Stimulated activated CD4-positive, alpha-beta T cell treated with anti-CD3 and anti-CD28 coated beads, TNF-alpha, amount 100 ng/mL, for 24 hours (primary cell): ENCODE results near the gene FBRSL1.

Source experiments
- DNase-seq, 3 experiments: peaks; one replicate each; pipeline ENCODE4 v3.0.0-alpha.2; 2020; ENCODE audit warnings: low read depth in 3 of 3

The FBRSL1 gene

DNA sequence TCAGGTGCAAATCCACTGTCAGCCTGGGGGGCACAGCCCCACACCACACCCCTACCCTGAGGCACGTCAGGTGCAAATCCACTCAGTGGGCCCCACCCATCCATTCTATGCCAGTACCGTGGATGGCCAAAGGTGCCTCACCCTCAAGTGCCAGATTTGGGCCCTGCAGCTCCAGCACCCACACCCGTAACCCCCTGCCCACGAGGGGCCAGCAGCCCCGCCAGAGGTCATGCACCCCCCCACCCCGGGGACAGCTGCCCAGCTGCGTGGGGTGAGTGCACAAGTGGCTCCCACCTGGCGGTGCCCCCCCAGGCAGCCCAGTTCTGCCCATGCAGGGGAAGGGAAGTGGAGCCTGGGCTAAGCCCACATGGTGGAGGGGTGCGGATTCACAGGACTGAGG, 51.2 kb downstream of the FBRSL1 start:
- DNase-seq, result no peak

DNA sequence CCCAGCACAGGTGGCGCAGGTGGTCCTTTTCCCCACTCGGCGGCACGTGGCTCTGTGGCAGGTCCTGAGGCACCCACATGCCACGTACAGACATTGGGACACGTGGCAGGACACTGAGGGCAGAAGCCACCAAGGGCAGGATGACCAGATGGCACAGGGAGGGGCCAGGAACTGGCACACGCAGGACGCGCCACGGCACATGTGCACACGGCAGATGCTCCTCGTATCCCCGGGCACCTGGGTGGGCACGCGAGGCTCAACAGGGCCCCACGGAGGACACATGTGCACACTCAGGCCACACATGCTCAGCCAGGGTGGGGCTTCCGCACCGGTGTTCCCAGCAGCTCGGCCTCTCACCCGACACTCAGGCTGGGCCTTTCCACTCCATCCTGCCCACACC, 52.0 kb downstream of the FBRSL1 start:
- DNase-seq, result no peak

DNA sequence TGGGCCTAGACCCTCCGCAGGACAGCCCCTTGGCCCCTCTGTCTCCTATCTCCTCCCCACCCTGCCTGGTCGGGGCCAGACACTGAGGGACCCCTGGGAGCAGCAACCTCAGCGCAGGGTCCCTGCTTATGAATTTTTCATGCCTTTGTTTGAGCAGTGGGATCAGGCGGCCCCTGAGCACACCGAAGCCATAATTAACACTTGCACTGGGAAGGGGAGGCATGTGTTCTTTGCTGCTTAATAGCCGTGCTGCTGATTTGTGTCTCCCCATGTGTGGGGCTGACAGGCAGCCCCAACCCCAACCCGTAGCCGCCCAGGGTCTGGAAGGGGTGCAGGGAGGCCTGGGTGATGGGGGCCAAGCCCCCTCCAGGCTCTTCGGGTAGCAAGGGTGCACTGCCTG, 52.7 kb downstream of the FBRSL1 start:
- DNase-seq, result no peak

DNA sequence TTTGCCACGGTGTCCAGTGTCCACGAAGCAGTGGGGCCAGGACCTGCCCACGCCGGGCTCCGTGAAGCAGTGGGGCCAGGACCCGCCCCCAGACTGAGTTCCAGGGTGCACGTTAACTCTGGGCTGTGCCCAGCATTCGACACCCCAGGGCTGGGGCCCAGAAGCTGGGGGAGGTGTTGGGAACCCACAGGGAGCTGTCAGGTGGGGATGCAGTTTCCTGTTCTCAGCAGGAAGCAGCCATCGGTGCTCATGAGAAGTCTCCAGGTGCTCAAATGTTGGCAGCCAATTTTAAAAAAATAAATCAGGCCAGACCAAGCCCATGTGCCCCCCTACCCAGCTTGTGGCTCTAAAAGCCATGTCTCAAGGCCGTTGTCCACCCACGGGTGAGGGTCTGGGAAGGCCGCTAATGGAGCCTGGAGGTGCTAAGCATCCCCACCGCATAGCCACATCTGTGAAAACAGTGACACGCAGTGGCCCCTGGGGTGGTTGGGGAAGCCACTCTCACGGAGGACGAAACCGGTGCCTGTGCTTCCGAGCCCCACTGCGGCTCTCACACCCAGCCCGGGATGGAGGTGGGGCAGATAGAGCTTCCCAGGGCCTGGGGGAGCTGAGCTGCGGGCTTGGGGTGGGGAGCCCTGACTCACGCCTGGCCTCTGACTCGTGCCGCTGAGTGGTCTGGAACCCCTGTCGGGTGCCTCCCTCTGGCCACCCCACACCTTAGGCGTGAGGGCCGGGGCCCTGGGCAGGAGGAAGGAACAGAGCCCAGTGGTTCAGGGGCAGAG, 53.5 kb downstream of the FBRSL1 start:
- DNase-seq, result no peak

DNA sequence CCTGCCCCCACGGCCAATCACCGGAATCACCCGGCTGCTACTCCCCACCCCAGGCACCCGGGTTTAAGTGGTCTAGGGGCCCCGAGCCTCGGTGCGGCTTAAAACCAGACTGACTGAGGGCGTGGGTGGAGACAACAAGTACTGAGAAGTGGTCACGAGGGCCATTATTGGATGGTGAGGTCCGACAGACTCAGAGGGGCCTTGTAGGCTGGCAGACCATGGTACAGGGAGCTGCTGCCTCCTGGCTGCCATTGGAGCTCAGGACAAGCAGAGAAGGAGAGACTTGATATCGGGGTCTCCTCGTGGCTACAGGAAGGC, 54.1 kb downstream of the FBRSL1 start:
- DNase-seq, result no peak

DNA sequence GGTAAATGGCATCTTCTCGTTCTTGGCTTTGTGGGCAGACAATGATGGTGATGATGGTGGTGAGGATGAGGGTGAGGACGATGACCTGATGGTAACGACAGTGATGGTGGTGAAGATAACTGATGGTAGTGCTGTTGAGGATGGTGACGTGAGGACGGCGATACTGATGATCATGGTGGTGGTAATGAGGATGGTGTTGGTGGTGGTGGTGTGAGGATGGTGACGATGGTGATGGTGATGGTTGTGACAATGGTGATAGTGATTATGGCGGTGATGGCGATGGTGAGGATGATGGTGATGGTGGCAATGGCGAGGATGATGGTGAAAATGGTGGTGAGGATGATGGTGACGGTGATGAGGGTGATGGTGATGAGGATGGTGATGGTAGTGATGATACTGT, 54.5 kb downstream of the FBRSL1 start:
- DNase-seq, result no peak

DNA sequence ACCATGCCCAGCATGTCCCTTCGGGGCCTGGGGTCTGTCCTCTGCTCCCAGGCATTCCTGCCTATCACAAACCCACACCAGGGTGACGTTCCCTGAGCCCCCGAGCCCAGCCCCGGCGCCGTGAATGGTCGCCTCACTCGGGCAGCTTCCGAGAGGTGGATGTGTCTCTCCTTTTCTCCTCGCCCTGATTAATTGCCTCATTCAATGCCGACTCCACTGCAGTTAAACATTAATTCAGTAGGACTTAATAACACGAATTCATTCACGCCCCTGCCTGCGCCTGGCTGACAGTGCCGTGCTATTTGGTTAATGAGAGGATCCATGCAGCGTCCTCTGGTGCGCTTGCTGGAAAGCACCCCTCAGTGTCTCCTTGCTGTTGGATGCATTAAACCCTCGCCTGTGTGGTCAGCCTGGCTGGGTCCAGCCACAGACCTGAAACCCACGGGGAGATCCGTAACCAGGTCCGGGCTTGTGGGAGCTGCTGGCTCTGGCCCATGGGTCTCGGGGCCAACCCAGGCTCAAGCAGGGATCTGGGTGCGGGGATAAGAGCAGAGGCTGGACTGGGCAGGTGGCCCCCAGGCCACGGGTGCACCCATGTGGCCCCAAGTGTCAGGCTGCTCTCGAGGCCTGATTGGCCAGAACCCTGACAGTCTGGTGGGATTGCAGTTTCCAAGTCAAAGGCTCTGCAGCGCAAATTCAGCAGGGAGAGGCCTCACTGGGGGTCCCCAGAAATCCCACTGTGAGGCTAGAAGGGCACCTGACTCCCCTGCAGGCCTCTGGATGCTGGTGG, 55.4 kb downstream of the FBRSL1 start:
- DNase-seq, result no peak

DNA sequence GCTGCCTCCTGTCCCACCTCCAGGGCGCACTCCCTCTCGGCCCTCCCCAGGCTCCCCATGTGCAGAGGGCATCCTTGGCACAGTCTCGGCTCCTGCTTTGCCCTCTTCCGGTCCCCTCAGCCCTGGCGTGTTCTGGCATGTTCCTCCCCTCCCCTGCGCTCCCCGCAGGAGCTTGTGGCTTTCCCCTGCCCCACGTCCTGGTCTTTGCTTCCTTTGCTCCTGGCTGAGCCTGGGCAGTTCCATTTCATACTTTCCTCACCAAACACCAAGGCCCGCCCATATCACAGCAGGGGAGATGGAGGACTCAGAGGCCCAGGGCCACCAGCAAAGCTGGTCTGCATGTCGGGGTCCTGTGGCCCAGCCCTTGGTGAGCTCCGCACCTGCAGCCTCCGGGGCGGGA, 56.0 kb downstream of the FBRSL1 start:
- no peak for DNase-seq

DNA sequence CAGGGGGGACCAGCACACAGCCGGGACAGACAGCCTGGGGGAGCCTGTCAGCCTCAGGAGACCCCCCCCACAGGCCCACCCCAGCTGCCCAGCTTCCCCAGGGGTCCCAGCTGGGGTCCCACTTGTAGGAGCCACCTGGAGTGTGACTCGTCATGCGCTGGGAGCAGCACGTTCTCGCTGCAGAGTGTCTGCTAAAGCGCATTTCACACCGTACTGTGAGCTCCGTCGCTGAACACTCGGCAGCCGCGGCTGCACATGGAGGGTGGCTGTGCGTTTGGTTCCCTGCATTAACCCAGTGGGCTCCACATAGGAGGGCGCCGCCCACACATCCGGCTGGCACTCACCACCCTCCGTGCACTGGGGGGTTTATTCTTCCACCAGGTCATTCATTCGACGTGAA, 56.7 kb downstream of the FBRSL1 start:
- no peak for DNase-seq

DNA sequence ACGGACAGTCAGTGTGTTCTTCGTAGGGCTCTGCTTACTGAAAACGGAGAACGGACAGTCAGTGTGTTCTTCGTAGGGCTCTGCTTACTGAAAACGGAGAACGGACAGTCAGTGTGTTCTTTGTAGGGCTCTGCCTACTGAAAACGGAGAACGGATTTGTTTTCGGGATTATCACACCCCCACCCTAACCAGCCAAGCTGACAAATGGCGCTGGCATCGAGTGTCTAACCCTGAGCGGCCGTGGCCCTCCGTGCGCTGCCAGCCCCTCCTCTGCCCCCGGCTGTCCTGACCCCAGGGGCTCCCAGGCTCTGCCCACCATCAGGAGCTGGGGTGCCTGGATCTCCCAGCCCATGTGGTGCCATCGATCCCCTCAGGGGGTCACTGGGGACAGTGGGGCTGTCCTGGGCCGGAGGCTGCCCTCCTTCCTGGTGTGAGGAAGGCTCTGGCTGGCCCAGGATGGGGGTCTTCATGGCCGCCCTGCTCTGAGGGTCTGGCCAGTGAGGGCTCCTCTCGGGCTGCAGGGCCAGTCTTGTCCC, 57.3 kb downstream of the FBRSL1 start:
- no peak for DNase-seq

DNA sequence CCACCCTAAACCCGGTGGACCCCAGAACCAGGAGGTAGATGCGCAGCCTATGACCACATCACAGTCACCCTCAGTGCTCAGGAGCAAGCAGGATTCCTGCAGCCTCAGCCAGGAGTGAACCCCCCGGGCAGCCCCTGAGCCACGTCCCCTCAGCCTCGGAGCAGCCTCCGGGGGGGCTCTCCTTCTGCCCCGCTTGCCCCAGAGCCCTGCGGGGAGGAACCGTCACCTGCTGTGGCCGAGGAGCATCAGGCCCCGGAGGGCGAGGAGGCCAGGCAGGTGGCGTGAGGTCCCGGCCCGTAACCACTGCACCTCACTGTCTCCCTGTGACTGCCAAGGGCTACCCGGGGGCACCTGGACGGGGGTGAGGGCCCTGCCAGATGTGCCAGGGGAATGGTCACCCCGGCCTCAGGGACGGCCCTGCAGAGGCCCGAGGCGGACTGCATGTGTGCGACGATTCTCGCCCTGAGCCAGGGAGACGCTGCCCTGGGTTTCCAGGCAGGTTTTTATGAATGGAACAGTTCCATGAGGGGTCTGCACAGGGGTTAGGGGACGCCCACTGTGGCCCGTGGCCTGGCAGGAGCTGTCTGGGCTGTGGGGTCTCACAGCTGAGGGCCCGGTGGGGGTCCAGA, 58.6 kb downstream of the FBRSL1 start:
- DNase-seq, result no peak

DNA sequence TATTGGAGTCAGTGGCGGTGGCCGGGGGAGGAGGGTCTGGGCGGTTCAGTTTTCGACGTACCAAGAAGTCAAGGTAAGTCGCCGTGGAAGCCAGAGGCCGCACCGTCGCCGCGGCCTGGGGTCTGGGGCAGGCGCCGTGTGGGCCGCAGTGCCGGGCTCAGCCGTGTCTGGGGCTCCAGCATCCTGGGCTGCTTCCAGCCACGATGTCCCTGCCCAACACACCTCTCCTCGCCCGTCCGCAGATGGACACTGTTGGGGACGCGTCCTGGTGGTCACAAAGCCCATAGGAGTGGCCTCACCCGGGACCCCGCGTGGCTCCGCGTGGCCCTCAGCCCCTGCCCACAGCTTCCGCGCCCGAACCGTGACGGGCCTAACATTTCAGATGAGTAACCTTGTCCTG, 59.1 kb downstream of the FBRSL1 start:
- DNase-seq, result no peak

DNA sequence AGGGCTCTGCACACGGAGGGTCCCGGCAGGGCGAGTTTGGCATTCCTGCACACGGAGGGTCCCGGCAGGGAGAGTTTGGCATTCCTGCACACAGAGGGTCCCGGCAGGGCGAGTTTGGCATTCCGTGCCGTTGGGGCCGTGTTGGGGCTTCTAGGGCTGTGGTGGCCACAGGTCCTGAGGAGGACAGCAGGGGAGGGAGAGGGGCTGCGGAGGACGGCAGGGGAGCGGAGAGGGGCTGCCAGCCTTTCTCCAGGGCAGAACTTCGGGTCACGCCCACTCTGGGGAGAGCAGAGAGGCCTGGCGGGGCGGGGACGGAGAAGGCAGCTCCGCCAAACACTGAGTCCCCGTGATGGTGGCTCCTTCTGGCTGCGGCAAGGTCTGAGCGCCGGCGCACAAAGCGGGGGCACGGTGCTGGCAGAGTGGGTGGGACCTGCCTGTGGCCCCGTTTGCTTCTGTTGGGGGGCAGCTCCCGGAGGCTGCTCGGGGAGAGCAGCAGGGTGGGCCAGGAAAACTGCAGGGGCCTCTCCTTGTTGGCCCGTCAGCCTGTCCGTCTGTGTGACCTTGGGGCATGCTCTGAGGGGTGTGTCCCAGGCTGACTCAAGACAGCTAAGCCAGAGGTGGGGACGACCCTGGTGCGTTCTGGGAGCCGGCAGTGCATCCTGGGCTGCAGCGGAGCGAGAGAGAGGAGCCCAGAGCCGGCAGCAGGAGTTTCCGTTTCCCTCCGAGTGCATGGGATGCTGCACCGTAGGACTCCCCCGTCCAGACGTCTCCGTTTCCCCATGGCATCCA, 60.3 kb downstream of the FBRSL1 start:
- no peak for DNase-seq

DNA sequence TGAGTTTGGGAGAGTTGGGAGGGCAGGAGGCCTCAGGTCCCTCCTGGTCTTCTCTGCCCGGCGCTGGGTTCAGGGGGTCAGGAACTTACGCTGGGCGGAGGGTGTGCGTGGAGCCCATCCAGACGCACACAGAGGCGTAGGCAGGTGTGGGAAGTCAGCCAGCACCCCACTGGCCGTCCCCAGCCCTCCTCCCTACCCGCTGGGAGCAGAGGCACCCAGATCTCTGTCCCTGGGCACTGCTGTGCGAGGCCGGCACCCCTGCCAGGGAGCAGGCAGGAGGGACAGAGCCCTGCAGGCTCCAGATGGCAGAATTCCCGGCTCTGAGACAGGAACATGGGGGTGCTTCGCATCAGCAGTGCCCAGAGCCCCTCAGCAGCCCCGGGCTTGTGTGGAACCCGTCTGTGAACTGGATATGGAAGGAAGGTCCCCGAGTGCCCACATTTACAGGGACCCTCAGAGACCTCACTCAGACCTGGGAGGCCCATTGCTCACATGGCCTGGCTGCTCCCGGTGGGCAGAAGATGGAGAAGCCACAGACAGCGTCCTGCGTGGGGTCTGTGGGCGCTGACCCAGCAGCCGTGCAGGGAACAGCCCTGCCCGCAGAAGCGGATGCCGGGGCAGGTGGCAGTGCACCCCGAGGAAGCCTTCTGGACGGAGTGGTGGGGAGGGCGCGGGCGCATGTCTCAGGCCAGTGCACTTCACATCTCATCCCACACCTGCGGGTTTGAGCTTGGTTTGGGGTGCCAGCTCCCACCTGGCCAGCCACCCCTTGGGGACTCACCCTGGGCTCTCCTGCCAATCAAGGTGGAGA, 61.1 kb downstream of the FBRSL1 start:
- DNase-seq, result no peak

DNA sequence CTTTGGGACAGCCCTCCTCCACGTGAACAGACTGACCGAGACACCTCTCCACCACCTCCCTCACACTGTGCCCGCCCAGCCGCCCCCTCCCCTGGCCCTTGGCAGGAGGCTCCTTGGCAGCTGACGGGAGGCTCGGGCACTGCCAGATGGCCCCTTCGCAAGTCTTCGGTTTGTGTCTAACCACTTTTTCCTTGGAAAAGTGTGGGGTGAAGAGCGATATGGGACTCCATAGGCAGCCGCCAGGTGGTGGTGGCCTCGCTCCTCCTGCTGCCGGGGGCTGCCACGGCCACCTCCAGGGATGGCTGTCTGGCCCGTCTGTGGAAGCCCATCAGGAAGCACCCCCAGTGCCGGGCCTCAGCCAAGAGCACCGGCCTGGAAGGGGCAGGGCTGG, 61.7 kb downstream of the FBRSL1 start:
- DNase-seq, result no peak

DNA sequence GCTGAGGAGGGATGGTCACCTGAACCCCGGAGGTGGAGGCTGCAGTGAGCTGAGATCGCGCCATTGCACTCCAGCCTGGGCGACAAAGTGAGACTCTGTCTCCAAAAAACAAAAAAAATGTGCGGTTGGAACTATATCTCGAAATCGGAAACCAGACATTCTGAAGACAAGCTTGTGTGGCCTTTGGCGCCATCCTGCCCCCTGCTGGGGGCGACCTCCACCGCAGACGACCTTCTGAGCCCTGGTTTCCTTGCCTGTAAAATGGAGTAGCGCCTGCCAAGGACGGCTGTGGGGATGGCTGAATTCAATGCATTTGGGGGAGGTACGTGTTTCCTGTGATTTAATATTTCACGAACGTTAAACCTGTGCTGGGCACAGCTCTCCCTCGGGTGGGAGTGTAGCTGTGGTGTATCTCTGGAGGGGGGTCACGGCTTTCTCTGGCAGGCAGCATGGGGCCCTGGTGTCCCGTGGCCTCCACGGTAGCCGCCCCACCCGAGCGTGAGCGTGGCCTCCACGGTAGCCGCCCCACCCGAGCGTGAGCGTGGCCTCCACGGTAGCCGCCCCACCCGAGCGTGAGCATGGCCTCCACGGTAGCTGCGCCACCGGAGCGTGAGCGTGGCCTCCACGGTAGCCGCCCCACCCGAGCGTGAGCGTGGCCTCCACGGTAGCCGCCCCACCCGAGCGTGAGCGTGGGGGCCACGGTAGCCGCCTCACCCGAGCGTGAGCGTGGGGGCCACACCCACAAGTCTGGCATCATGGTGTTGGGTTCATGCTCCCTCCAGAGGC, 65.1 kb downstream of the FBRSL1 start:
- peak in 1 of 3 experiments; percentile 21 for DNase-seq

DNA sequence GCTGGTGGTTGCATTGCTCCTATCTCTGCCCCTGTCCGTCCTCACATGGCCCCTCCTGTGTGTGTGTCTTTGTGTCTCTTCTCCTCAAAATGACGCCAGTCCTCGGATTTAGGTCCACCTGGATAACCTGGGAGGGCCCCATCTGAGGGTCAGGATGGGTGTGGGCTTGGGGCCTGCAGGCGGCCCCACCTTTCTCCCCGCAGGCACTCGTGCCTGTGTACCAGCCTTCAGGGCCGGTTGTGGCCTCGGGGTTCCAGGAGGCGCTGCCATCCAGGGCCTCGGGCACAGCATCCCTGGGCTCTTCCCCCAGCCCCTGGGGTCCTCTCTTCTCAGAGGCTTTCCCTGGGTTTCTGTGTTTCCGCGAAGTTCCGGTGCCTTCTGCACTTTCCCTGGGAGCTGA, 65.7 kb downstream of the FBRSL1 start:
- DNase-seq, result no peak

DNA sequence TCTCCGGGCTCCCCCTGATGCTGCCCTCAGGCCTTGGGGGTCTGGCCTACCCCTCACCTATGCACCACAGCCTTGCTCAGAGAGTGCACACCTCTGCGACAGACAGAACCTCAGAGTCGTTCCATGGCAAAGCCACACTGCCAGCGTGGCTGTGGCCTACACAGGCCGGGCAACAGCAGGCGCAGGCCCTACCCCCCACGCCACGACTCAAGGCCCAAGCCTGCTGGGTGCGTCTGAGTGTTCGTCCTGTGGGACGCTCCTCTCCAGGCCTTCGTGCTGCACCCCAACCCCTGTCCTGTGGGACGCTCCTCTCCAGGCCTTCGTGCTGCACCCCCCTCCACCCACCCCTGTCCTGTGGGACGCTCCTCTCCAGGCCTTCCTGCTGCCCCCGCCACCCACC, 66.3 kb downstream of the FBRSL1 start:
- DNase-seq, result no peak

DNA sequence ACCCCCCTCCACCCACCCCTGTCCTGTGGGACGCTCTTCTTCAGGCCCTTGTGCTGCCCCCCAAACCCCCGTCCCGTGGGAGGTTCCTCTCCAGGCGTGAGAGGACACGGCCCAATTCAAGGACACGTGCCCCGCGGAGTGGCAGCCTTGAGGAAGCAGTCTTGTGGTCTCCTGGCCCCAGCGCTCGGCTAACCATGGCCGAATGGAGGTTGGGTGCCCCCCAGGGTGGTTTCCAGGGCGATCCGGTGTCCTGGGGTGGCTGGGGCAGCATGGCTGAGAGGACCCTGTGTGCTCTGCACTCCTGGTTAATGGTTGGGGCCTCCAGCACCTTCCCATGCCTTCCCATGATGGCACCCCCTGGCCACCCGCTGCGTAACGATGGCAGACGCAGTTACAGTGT, 66.8 kb downstream of the FBRSL1 start:
- DNase-seq, result no peak

DNA sequence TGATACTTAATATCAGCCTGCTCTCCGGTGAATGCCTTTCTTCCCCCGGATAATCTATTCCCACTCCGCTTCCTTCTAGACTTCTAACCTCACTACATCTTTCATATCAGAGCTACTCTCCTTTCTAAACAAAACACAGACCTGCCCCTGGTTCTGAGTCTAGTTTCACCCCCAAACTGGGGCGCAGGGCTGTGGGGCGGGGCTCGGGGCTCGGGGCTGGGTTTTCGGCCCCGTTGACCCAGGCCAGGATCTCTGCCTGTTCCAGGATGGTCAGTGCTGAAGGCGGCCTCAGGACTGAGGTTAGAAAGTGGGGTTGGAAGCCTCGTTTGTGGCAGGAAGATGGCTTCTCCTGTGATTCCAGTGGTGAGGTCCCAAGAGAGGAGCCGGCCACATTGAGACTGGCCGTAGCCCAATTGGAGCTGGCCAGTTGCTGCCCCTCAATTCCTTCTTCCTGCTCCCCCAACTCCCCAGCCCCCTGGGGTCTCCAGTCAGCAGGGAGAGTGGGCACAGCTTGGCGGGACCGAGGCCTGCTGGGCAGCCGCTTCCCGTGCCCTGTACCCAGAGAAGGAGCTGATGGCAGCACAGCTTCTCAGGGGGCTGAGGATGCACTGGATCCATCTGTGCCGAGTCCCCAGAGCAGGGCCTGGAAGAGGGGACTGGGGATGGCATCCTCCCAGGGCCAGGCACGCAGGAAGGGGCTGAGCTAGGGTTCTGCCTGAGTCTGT, 67.5 kb downstream of the FBRSL1 start:
- no peak for DNase-seq
